RWPE2 (cell line): ENCODE data around the gene CD52.

Experiments
- ATAC-seq: fragments of 200-7000 bp; cut with Tn5 transposase; 3 replicates; pipeline ENCODE4 v1.9.1; 2021; ENCODE audit warnings: low read depth
- DNase-seq: peaks from one replicate; pipeline ENCODE4 v3.0.0-alpha.2; 2020; ENCODE audit warnings: low spot score
- H3K27ac ChIP-seq: fragments of 450-650 bp; 2 replicates; pipeline ENCODE4 v1.5.1; 2017; ENCODE audit warnings: mild to moderate bottlenecking; ENCODE audit not compliant: poor library complexity, severe bottlenecking
- H3K27me3 ChIP-seq: fragments of 250-450 bp; sonication (Bioruptor Pico); 2 replicates; pipeline ENCODE4 v1.5.1; 2021; ENCODE audit warnings: mild to moderate bottlenecking, moderate library complexity; ENCODE audit not compliant: insufficient read depth, poor library complexity, severe bottlenecking
- H3K36me3 ChIP-seq: fragments of 250-450 bp; sonication (Bioruptor Pico); 2 replicates; pipeline ENCODE4 v1.5.1; 2020; ENCODE audit warnings: low read depth, mild to moderate bottlenecking, moderate library complexity
- H3K4me1 ChIP-seq: fragments of 250-450 bp; sonication (Bioruptor Pico); 2 replicates; pipeline ENCODE4 v1.5.1; 2021; ENCODE audit warnings: mild to moderate bottlenecking, moderate library complexity; ENCODE audit not compliant: insufficient read depth, poor library complexity, severe bottlenecking
- H3K4me3 ChIP-seq: fragments of 250-450 bp; sonication (Bioruptor Pico); 2 replicates; pipeline ENCODE4 v1.5.1; 2021; ENCODE audit warnings: mild to moderate bottlenecking, moderate library complexity; ENCODE audit not compliant: severe bottlenecking
- H3K9me3 ChIP-seq: fragments of 250-450 bp; sonication (Bioruptor Pico); 2 replicates; pipeline ENCODE4 v1.5.1; 2021; ENCODE audit warnings: mild to moderate bottlenecking, moderate library complexity; ENCODE audit not compliant: severe bottlenecking
- TF ChIP-seq, protein P1 (sequence below): fragments of 450-650 bp; IDR thresholded peaks from one replicate; pipeline ENCODE4 v1.5.1; 2017; ENCODE audit warnings: mild to moderate bottlenecking, moderate library complexity; ENCODE audit not compliant: poor library complexity, severe bottlenecking

The CD52 gene

DNA sequence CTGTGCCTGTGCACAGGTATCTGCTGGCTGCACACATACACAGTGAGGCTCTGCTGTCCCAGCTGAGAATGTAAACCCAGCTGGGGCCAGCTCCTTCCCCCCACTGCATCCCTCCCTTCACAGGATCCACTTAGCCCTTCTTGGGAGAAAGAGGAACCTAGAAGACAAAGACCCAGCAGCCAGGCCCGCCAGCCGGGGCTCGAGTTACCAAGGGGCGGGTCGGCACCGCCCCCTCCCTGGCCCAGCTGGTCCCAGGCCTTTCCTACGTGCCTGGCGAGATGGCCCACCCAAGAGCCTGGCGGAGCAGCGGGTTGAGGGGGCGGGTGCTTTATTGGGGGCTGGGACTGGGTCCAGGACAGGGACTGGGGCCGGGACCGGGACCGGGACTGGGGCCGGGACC, 35.8 kb upstream of the CD52 start:
- H3K4me1 ChIP-seq = peaks cover 35% of the 10 kb centered on the region
- no peak for ATAC-seq
- peaks cover 21% of the 10 kb centered on the region for H3K36me3 ChIP-seq
- TF ChIP-seq, protein P1, sequence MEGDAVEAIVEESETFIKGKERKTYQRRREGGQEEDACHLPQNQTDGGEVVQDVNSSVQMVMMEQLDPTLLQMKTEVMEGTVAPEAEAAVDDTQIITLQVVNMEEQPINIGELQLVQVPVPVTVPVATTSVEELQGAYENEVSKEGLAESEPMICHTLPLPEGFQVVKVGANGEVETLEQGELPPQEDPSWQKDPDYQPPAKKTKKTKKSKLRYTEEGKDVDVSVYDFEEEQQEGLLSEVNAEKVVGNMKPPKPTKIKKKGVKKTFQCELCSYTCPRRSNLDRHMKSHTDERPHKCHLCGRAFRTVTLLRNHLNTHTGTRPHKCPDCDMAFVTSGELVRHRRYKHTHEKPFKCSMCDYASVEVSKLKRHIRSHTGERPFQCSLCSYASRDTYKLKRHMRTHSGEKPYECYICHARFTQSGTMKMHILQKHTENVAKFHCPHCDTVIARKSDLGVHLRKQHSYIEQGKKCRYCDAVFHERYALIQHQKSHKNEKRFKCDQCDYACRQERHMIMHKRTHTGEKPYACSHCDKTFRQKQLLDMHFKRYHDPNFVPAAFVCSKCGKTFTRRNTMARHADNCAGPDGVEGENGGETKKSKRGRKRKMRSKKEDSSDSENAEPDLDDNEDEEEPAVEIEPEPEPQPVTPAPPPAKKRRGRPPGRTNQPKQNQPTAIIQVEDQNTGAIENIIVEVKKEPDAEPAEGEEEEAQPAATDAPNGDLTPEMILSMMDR = no peak
- H3K27ac ChIP-seq = peak overlapping the region; percentile 91
- DNase-seq = no peak
- no peak overlapping the region for H3K4me3 ChIP-seq
- H3K27me3 ChIP-seq = no peaks in the 10 kb centered on the region
- no peaks in the 10 kb centered on the region for H3K9me3 ChIP-seq

DNA sequence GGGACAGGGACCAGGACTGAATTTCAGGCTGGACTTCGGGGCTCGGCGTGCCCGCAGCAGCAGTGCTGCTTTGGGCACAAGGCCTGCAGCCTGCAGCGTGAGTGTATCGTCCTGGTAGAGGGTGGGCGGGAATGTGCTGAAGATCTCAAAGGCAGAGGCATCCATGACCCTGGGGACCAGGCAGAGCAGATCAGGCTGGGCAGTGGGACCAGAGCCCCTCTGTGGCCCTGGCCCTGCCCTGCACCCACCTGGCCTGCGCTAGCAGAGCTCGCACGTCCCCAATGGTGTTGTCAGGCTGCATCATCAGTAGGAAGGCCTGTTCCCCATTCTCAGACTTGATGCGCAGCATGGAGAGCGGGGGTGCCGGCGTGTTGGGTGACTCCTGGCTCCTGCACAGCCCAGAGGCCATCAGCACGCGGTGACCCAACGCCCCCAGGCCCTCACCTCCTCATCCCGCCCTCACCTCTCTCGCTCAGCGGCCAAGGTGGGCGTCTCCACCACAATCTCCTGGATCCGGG, 35.3 kb upstream of the CD52 start:
- H3K27me3 ChIP-seq = no peaks in the 10 kb centered on the region
- no peak overlapping the region for H3K4me3 ChIP-seq
- DNase-seq = no peak
- H3K27ac ChIP-seq = no peak overlapping the region
- TF ChIP-seq, protein P1 = no peak
- peaks cover 17% of the 10 kb centered on the region for H3K36me3 ChIP-seq
- no peak for ATAC-seq
- H3K4me1 ChIP-seq = peaks cover 31% of the 10 kb centered on the region
- no peaks in the 10 kb centered on the region for H3K9me3 ChIP-seq

DNA sequence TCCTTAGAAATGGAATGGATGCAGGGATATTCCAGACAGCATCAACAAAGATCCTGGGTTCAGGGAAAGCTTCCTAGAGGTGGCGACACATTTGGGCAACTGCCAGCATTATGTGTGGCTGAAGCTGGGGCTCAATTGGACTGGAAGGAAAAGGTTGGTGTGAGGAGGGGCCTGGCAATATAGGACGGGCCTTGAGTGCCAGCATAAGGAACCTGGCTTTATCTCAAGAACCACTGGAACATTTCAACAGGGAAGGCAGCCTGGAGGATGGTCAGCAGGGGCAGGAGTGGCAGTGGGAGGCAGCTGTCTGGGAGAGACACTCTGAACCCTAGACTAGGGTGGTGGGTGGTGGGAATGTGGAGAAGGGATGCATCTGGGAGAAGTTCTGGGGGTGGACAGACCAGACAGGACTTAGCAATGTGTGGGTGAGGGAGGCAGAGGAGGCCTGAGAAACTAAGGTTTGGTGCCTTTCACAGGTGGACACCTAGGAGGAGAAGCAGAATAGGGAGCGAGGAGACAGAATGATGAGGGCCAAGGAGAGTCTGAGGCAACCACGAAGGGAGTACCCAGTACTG, 34.4 kb upstream of the CD52 start:
- H3K4me1 ChIP-seq = peaks cover 22% of the 10 kb centered on the region
- TF ChIP-seq, protein P1 = no peak
- no peak for ATAC-seq
- peaks cover 10% of the 10 kb centered on the region for H3K36me3 ChIP-seq
- no peak overlapping the region for H3K4me3 ChIP-seq
- DNase-seq = no peak
- peak overlapping the region; percentile 14 for H3K27ac ChIP-seq
- H3K27me3 ChIP-seq = no peaks in the 10 kb centered on the region
- H3K9me3 ChIP-seq = no peaks in the 10 kb centered on the region

DNA sequence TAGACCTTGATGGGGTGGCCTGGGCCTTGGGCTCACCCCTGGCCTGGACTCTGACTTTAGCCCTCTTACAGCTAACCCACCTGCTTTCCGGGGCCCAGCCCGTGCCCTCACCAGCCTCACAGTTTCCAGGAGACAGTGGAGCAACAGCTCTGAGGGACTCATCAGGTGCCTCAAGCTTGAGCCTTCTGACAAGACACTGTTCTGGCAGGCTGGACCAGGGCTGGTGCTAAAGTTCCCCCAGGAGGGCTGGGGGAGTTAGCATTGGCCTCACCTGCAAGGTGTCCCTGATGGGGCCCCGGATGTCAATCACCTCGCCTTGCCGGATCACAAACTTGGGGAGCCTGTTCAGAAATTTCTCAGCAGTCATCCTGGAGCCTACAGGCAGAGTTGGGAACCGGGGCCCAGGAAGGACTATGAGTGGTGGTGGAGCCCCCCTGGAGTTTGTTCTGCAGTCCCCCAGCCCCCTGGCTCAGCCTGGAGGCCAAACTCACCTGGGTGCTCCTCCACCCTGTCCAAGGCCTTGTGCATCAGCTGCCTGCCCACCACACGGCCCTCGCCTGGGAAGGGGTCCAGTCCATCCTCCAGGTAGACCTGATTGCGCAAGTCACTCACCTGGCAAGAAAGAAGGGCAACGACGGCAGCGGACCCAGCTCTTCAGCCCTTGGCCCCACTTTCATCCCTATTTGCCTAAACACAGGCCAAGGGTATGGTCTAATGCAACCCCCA, 33.7 kb upstream of the CD52 start:
- ATAC-seq = no peak
- TF ChIP-seq, protein P1 = no peak
- no peak overlapping the region for H3K4me3 ChIP-seq
- DNase-seq = no peak
- no peaks in the 10 kb centered on the region for H3K9me3 ChIP-seq
- no peaks in the 10 kb centered on the region for H3K27me3 ChIP-seq
- peaks cover 15% of the 10 kb centered on the region for H3K4me1 ChIP-seq
- H3K27ac ChIP-seq = peak overlapping the region; percentile 14
- H3K36me3 ChIP-seq = peaks cover 10% of the 10 kb centered on the region
